Tibial nerve (tissue), 4 donors: ENCODE results near the gene CEACAM8.

Experiments
- EP300 ChIP-seq, 2 donors: sonication (generic); formaldehyde crosslinking; IDR thresholded peaks; one replicate each; pipeline ENCODE4 v1.6.1; 2017; ENCODE audit warnings: antibody characterized with exemption in 2 of 2, mild to moderate bottlenecking in 1 of 2
- POLR2A ChIP-seq, 2 donors: fragments of 450-650 bp; IDR thresholded peaks; one replicate each; pipeline ENCODE4 v1.6.1; 2017; ENCODE audit warnings: antibody characterized with exemption in 2 of 2, mild to moderate bottlenecking in 2 of 2, moderate library complexity in 2 of 2
- TF ChIP-seq, protein P1 (sequence below), 5 experiments: fragments of 200-600 bp in 3 of 5; fragments of 450-650 bp in 2 of 5; sonication (generic) in 3 of 5; IDR thresholded peaks; one replicate each; pipeline ENCODE4 v1.5.1; 2016 to 2019; ENCODE audit warnings: antibody characterized with exemption in 5 of 5, mild to moderate bottlenecking in 3 of 5, moderate library complexity in 2 of 5

DNA sequence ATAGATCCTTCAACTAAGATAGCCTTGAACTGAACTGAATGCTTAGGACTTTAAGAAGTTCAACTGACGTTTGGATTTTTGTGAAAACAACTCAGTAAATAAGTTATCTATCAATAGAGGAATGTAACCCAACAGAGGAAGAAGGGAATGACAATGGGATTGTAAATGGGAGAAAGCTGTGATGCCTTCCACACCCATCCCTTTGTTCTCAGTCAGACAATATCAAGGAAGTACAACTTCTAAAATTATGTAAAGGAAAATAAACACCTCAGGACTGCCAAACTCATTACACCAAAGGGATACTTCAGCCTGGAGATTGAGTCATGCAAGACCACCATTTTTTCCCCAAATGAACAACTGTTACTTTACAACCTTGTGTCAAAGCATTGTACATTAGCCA, 21.1 kb downstream of the CEACAM8 start:
- TF ChIP-seq POLR2A (IDR thresholded peaks at IDR 0.05) (no peak), EP300 (IDR thresholded peaks at IDR 0.05) (no peak)
- TF ChIP-seq, protein P1, sequence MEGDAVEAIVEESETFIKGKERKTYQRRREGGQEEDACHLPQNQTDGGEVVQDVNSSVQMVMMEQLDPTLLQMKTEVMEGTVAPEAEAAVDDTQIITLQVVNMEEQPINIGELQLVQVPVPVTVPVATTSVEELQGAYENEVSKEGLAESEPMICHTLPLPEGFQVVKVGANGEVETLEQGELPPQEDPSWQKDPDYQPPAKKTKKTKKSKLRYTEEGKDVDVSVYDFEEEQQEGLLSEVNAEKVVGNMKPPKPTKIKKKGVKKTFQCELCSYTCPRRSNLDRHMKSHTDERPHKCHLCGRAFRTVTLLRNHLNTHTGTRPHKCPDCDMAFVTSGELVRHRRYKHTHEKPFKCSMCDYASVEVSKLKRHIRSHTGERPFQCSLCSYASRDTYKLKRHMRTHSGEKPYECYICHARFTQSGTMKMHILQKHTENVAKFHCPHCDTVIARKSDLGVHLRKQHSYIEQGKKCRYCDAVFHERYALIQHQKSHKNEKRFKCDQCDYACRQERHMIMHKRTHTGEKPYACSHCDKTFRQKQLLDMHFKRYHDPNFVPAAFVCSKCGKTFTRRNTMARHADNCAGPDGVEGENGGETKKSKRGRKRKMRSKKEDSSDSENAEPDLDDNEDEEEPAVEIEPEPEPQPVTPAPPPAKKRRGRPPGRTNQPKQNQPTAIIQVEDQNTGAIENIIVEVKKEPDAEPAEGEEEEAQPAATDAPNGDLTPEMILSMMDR (IDR thresholded peaks at IDR 0.05) = no peak
